Activated CD4-positive, CD25-positive, alpha-beta regulatory T cell (primary cell): Measurements from ENCODE around the gene UPF3A.
"Not testable (repeated sequence)": the region's sequence is repeated elsewhere in the genome, so short reads cannot be mapped to it uniquely, and the experiment has no call there.

ENCODE experiments used
- DNase-seq, 4 experiments: peaks; one replicate each; lab custom pipeline; 2025; lab: John Stamatoyannopoulos, UW

UPF3A gene

DNA sequence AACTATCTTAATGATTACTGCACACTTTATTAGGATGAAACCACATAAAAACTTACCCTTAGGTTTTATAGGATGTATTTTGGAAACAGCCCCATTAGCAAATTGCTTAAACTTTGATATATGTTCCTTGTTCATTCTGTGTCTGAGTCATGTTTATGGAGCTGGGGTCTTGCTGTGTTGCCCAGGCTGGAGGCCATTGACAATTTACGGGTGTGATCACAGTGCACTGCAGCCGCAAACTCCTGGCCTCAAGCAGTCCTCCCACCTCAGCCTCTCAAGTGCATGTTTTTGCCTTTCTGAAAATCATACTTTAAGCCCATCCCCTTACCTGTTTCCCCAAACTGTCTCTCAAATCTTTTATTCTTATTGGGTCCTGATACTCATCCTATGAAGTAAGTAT is 27.7 kb downstream of the UPF3A start:
- DNase-seq: no peak

DNA sequence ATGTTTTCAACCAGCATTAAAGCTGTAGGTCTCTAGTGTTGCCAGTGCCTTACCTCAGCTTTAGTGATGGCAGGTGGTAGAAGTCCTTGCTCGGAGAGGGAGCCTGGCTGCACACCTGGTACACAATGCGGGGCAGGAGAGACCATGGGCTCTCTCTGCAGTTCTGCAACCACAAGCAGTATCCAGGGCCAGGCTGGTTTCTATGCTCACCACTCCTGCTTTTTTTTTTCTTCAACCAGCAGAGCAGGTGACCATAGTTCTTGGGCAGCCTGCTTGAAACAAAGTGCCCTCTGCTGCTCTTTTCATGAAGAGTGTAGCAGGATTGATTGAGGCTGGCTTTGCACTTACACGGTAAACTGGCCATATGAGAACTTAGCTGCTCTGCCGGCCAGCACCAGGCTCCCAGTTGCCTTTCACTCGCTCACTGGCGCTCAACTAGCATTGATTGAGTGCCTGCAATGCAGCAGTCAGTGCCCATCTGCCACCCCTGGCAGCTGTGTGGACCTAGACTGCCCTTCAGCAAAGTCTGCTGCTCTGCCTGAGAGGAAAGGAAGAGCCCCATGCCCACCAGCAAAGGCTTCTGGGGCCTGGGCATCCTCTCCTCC is 28.5 kb downstream of the UPF3A start:
- DNase-seq: no peak

DNA sequence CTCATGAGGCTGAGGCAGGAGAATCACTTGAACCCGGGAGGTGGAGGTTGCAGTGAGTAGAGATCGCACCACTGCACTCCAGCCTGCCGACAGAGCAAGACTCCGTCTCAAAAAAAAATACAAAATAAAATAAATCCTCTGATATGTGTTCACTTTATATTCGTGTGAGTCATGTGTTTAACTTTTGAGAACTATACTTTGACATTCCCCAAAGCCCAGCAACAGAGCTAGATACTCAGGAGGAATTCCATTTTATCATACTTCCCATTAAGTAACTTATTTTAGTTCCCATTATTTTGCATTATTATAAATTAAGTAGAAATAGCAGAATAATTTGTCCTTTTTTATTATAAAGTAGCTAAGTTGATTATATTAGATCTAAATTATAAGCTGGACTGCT is 29.6 kb downstream of the UPF3A start:
- no peak for DNase-seq

DNA sequence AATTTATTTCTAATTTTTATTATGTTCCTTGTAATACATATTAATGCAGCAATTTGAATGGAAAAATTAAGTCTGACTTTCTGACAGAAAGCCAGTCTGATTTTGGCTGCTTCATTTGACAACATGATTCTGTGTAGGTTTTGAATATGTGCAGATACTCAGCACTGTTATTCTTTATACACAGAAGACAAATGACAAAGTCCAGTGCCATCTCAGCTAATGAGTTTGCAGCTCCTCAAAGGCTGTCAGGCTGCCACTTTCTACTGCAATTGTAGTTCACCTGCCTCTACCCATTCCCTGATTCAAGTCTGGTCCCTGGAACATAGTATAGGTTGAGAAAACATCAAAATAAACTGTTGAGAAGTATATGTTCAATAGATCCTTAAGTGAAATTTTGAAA is 30.0 kb downstream of the UPF3A start:
- no peak for DNase-seq

DNA sequence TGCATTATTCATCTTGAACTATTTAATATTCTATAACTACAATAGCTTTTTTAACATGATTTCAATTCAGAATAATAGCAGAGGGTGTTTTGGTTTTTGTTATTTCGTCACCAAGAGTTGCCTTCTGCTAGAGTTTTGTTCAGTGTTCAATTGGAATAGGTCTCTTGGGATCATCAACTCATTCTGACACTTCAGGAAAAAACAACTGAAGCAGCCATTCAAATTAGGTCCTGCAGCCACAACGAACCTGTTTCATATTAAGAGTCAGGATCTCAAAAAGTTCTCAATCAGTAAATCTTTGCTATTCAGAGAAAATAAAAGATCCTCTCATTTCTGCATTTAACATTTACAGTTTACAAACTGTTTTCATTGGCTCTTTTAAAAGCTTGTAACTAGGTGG is 30.5 kb downstream of the UPF3A start:
- no peak for DNase-seq

DNA sequence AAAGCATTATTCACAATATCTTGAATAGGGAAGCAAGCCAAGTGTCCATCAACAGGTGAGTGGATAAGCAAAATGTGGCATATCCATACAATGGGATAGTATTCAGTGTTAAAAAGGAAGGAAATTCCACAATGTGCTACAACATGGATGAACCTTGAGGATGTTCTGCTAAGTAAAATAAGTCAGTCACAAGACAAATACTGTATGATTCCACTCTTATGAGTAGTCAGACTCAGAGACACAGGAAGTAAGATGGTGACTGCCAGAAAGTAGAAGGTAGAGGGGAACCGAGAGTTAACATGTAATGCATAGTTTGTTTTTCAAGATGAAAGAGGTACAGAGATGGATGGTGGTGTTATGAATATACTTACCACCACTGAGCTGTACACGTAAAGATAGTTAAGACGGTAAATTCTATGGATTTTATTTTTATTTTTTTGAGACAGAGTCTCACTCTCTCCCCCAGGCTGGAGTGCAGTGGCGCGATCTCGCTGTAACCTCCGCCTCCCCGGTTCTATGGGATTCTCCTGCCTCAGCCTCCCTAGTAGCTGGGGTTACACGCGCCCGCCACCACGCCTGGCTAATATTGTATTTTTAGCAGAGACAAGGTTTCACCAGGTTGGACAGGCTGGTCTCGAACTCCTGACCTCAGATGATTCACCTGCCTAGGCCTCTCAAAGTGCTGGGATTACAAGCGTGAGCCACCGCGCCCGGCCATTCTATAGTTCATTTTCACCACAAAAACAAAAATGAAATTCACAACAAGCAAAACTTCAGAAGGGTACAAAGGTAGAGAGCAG is 31.9 kb downstream of the UPF3A start:
- DNase-seq: no peak

DNA sequence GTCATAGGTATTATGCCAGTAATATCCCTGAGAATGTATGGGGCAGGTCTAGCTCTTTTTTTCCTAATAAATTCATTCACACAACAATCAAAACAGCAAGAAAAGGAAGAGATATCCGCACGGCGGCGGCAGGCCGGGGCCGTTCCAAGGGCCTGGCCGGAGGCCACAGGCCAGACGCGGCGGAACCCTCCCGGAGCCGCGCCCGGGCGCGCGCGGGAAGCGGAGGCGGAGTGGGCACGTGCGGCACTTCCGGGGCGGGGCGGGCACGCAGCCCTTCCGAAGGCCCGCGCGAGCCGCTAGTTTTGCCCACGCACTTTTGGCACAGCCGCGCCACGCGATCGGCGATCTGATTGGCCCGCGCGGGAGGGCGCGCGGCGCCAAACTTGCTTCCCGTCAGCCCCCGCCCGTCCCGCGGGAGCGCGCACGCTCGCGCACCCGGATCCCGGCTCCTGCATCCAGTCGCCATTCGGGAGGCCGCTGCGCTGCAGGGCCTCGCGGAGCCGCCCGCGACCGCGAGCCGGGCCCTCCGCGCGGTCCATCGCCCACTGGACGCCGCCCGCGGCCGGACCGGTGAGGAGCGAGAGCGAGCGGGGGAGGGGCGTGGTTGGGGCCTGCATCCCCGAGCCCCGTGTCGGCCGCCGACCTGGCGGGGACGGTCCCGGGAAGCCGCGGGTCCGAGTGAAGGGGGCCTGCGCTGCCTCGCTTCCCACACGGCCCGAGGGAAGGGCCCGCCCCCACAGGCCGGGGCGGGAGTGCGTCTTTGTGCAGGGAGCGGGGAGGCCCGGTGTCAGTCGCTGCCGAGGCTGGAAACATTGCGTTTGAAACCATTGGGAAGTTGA is 32.9 kb downstream of the UPF3A start, which contains the start of gene CHAMP1:
CHAMP1 (plus strand) TSS at position 430 of the 839 bp plus-strand sequence. CDS start 9,340 bp downstream, outside the sequence.
- peak; percentile 74 to 86 (median 84) for DNase-seq

DNA sequence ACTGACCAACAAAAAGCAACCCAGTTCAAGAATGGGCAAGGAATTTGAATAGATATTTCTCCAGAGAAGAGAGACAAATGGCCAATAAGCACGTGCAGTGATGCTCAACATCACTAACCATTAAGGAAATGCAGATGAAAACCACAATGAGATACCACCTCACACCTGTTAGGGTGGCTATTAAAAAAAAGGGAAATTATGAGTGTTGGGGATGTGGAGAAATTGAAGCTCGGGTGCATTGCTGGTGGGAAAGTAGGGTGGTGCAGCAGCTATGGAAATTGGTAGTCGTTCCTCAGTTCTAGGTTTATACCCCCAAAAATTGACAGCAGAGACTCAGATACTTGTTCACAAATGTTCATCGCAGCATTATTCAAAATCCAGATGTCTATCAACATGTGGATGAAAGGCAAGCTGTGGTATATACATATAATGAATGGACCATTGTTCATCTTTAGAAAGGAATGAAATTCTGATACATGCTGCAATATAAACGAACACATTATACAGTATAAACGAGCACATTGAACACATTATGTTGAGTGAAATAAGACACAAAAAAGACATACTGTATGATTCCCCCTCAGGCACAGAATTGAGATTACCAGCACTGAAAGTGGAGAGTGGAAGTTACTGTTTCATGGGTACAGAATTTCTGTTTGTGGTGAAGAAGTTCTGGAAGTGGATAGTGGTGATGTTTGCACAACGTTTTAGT is 33.8 kb downstream of the UPF3A start:
- DNase-seq: no peak

DNA sequence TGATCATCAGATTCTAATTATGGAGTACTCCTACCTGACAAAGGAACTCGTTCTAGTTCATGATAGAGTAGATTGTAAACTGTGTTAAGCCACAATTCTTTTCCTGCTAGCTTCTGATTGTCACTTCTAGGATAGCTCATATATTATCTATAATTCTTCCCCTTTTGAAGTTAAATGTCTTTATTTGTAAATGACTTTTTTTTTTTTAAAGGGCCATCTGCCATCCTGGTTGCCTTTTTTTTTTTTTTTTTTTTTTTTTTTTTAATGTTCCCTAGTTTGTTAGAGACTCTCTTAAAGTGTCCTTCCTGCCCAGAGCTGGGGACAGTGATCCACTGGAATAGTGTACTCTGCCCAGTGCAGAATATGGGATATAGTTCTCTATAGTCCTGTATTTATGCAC is 37.2 kb downstream of the UPF3A start:
- DNase-seq: no peak

DNA sequence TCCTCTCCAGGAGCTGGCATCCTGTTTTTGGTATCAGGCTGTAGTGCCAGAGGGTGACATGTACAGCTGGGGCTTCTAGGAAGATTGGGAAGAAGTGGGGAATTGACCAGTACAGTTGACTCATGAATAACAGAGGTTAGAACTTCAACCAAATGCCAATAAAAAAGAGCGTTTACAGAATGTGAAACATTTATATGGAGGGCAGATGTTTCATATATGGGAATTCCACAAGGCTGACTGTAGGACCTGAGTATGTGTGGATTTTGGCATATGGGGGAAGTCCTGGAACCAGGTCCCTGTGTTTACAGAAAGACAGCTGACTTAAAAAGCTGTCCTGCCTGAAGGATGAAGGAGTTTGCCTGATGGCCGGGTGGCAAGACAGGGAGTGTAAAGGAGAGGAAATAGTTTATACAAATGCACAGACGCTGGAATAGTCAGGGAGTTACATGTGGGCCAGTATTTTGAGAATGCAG is 38.1 kb downstream of the UPF3A start:
- DNase-seq: no peak

DNA sequence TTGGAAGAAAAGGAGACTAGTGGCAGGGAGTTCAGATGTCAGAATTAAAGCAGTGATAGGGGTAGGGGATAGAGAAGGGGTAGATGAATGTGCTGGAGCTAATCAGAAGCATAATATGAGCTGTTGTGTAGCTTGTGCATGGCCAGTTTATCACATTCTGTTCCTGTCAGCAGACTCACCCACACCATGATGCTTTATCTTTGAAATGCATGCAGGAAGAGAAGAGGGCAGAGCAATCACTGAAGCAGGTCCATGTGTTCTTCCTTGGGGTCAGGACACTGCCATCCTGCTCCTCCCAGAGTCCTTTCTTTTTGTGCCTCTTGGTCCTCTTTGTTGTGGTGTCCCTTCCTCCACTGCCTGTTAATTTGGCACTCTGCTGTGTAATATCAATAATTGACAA is 38.7 kb downstream of the UPF3A start:
- no peak for DNase-seq

DNA sequence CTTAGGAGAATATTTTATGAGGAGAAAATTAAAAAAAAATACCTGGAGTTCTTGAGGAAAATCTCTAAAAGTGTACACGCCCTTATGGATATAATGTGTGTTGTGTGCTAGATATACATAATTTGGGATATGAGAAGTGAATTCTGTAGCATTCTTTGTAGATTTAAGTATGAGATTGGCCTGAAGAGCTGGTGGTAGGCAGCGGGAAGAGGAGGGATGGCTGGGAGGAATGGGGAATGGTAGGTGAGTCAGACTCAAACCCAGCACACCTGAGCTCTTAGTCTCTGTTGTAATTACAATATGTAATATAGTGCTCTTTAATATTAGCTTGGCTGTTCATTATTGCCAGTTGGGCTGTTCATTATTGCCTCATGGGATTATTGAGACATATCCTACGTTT is 39.9 kb downstream of the UPF3A start:
- no peak for DNase-seq

DNA sequence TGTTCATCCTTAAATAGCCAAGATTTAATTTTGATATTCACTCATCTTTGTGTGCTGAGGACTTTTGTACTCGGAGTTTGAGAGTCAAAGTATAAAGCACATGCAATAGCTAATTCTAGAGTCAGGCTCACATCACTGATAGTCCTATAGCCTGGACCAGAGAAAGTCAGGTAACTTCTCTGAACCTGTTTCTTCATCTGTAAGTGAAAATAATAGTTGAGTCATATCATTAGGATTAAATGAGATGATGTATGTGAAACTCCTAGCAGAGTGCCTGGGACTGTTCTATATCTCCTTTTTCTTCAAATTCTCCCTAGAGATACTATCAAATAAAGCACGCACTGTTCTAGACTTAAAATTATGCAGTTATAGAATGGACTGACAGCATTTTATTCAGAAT is 41.9 kb downstream of the UPF3A start:
- DNase-seq: no peak

DNA sequence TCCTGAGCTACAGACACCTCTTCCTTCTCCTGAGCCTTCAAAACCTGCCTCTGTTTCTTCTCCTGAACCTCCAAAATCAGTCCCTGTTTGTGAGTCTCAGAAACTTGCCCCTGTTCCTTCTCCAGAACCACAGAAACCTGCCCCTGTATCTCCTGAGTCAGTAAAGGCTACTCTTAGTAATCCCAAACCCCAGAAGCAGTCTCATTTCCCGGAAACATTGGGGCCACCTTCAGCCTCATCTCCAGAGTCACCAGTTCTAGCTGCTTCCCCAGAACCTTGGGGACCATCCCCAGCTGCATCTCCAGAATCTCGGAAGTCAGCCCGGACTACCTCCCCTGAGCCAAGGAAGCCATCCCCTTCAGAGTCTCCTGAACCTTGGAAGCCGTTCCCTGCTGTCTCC is 42.9 kb downstream of the UPF3A start:
- DNase-seq: no peak

DNA sequence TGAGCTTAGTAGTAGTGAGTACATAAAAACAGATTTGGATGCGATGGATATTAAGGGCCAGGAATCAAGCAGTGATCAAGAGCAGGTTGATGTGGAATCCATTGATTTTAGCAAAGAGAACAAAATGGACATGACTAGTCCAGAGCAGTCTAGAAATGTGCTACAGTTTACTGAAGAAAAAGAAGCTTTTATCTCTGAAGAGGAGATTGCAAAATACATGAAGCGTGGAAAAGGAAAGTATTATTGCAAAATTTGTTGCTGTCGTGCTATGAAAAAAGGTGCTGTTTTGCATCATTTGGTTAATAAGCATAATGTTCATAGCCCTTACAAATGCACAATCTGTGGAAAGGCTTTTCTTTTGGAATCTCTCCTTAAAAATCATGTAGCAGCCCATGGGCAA is 44.3 kb downstream of the UPF3A start:
- DNase-seq: no peak

DNA sequence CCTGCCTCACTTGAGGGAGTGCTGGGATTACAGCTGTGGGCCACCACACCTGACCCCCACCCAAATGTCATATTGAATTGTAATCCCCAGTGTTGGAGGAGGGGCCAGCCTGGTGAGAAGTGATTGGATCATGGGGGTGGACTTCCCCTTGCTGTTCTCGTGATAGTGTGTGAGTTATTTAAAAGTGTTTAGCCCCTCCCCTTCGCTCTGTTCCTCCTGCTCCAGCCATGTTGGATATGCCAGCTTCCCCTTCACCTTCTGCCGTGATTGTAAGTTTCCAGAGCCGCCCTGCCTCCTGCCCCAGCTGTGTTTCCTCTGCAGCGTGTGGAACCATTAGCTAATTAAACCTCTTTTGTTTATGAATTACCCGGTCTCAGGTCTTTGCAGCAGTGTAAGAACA is 46.6 kb downstream of the UPF3A start:
- no peak for DNase-seq

DNA sequence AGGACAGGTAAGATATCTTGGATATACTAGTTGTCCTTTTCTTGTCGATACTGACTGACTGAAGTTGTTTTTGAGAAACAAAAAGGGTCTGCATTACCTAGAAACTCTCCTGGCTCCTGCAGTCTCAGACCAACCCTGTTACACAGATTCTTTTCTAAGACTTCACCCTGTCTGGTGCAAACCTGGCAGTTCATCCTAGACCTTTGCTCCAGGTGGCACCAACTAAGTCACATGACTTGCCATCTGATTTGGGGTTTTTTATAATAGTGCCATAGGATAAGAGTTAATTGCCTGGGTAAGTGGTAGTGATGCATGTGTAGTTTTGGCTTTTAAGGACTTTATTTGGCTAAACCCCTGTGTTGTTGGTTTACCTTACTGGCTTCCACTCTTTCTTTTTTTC is 47.2 kb downstream of the UPF3A start:
- no peak for DNase-seq

DNA sequence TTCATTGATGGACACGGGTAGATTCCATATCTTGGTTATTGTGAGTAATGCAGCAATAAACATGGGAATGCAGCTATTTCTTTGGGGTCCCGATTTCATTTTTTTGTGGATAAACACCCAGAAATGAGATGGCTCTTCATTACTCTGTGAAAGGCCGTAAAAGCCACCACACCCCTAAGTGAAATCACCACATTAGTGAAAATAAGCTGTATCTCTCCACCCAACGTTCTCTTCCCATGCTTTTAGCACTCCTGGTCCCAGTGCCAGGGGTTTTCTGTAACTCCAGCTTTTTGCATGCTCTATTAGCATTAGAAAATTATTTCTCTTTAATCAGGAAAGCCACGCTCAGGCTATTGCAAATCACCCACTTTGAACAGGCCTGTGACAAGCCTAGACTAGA is 48.7 kb downstream of the UPF3A start:
- no peak for DNase-seq

DNA sequence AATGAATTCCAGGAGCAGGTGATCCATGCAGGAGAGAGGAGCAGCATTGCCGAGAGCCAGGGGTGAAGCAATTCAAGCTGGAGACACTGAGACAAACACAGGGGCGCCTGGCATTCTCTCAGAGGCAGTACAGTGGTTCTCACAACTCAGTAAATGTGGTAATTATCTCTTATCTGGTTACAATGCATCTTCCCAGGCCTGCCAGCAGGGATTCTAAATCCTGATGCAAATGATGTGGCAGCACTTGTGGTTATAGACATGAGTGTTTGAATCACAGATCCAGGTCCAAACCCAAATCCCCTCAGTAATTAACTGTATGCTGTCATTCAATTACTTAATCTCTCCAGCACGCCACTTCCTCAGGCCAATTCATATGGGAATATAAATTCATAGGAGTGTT is 52.5 kb downstream of the UPF3A start:
- not testable (repeated sequence) for DNase-seq

DNA sequence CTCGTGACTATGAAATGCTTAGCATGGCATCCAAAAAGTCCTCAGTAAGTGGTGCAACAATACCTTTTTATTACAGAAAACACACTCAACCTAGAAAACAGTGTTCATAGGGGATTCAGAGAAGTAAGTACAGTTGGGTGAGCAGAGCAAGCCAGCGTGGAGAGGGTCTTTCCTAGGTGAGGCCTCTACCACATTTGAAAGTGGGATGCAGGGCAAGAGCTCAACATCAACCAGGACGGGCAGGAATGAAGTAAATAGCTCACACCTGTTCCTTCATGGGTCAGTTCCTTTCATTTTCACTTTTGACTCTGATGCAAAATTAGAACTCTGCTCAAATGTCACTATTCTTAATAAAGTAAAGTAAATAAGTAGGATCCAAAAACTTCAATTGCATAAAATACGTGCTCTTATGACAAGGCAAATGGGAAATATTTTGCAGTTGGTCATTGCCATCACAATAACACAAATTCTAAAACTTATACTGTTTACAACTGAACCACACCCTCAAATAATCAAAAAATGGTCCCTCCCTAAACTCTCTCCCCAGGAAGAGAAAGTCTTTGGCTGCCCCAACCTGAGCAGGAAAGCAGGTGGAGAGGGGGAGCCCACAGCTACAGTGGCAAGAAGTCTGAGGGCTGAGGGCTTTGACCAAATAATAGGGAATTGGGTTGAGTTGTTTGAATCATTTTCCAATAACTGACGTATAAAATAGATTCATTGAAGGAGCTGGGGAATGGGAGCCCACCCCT is 53.1 kb downstream of the UPF3A start:
- DNase-seq: no peak

DNA sequence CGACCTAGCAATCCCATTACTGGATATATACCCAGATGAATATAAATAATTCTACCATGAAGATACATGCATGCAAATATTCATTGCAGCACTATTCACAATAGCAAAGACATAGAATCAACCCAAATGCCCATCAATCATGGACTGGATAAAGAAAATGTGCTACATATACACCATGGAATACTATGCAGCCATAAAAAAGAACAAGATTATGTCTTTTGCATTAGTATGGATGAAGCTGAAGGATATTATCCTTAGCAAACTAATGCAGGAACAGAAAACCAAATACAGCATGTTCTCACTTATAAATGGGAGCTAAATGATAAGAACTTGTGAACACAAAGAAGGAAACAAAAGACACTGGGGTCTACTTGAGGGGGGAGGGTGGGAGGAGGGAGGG is 55.1 kb downstream of the UPF3A start:
- not testable (repeated sequence) for DNase-seq
